ENCODE results near the gene DCUN1D3. TPM values are rescaled to one million over a fixed set of nuclear protein-coding genes. Genes with fewer than 3 reads are reported as not detected.

The DCUN1D3 gene
- total RNA-seq, 2 donors from 2014 or later = 10.0 to 13.4 TPM

DNA sequence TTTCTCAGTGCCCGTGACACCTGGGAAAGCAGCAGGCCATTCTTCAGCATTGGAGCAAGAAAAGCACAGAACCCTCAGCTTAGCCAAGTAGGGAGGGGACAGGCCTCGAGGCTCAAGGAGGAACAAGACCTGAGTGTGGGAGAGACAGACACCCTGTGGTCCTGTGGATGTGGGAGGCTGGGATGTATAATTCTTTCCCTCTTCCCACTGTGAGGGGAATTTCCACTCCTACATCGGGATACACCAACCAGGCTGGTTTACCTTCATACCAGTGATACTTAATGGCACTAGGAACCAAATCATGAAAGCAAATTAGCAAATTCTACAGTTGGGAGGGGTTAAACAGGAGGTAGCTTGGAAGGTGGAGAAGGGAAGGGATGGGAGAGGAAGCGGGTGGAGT is 42.1 kb upstream of the DCUN1D3 start:
- no peak overlapping the region for H3K4me3 ChIP-seq
- TF ChIP-seq, protein P1, sequence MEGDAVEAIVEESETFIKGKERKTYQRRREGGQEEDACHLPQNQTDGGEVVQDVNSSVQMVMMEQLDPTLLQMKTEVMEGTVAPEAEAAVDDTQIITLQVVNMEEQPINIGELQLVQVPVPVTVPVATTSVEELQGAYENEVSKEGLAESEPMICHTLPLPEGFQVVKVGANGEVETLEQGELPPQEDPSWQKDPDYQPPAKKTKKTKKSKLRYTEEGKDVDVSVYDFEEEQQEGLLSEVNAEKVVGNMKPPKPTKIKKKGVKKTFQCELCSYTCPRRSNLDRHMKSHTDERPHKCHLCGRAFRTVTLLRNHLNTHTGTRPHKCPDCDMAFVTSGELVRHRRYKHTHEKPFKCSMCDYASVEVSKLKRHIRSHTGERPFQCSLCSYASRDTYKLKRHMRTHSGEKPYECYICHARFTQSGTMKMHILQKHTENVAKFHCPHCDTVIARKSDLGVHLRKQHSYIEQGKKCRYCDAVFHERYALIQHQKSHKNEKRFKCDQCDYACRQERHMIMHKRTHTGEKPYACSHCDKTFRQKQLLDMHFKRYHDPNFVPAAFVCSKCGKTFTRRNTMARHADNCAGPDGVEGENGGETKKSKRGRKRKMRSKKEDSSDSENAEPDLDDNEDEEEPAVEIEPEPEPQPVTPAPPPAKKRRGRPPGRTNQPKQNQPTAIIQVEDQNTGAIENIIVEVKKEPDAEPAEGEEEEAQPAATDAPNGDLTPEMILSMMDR (IDR thresholded peaks at IDR 0.05) = no peak
- H3K27ac ChIP-seq = no peak overlapping the region
- H3K27me3 ChIP-seq = no peaks in the 10 kb centered on the region
- no peaks in the 10 kb centered on the region for H3K4me1 ChIP-seq
- no peaks in the 10 kb centered on the region for H3K36me3 ChIP-seq
- no peaks in the 10 kb centered on the region for H3K9me3 ChIP-seq
- no peak for DNase-seq (ENCODE audit: low spot score)

DNA sequence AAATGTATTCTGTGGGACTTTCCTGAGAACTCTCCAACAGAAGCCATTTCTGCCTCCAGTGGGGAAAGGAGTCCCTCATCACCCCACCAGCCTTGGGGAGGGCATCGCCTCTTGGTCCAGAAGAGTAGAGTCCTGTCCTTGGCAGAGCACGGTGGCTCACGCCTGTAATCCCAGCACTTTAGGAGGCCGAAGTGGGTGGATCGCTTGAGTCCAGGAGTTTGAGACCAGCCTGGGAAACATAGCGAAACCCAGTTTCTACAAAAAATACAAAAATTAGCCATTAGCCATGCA is 41.4 kb upstream of the DCUN1D3 start:
- TF ChIP-seq, protein P1 (IDR thresholded peaks at IDR 0.05) = no peak
- Histone ChIP-seq H3K9me3 (no peaks in the 10 kb centered on the region), H3K36me3 (no peaks in the 10 kb centered on the region), H3K27ac (no peak overlapping the region), H3K27me3 (no peaks in the 10 kb centered on the region), H3K4me3 (no peak overlapping the region), H3K4me1 (no peaks in the 10 kb centered on the region)
- DNase-seq (ENCODE audit: low spot score) = no peak

DNA sequence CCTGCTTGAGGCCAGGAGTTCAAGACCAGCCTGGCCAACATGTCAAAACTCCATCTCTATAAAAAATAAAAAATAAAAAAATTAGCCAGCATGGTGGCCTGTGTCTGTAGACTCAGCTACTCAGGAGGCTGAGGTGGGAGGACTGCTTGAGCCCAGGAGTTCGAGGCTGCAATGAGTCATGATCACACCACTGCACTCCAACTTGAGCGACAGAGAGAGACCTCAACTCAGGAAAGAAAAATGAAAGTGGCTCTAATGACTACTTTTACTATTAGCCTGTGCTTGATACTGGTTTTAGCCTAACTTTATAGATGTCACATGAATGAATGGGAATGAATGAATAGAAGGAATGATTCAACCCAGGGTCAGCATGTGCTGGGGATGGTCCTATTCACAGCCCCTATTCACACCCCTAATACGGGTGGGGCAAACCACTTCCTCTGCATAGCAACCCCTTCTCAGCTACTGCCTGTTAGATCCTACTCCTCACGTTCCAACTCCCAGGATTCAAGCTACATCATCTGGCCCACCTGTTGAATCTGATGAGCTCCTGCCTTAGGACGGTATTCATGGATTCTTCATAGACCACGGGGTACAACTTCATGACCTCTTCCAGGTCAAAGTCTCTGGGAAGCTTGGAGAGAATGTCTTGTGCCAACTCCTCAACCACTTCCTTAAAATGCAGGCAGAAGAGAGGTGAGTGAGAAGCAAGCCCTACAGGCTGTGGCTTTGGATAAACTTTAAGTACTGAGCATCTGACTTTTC is 40.9 kb upstream of the DCUN1D3 start:
- H3K36me3 ChIP-seq = no peaks in the 10 kb centered on the region
- no peak overlapping the region for H3K27ac ChIP-seq
- no peaks in the 10 kb centered on the region for H3K4me1 ChIP-seq
- H3K4me3 ChIP-seq = no peak overlapping the region
- no peaks in the 10 kb centered on the region for H3K9me3 ChIP-seq
- H3K27me3 ChIP-seq = no peaks in the 10 kb centered on the region
- no peak for DNase-seq (ENCODE audit: low spot score)
- TF ChIP-seq, protein P1 (IDR thresholded peaks at IDR 0.05) = no peak

DNA sequence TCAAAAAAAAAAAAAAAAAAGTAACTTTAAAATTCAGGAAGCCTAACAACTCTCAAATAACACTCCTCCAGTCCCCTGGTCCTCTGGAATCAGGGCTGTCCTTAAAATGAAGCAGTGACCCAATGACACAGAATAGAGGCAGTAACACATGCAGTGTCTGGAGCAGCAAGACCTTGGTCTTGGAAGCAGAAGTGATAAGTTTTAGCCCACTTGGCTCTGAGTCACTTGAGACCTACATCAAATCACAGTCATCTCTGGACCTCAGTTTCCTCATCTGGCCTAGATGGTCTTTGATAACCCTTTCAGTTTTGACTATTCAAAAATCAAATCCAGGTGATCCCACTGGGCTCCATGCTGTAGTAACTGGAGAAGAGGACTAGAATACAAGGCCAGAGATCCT is 39.5 kb upstream of the DCUN1D3 start:
- TF ChIP-seq, protein P1 (IDR thresholded peaks at IDR 0.05) = no peak
- no peaks in the 10 kb centered on the region for H3K9me3 ChIP-seq
- no peak overlapping the region for H3K27ac ChIP-seq
- DNase-seq (ENCODE audit: low spot score) = no peak
- no peaks in the 10 kb centered on the region for H3K4me1 ChIP-seq
- no peaks in the 10 kb centered on the region for H3K36me3 ChIP-seq
- H3K4me3 ChIP-seq = no peak overlapping the region
- H3K27me3 ChIP-seq = no peaks in the 10 kb centered on the region

DNA sequence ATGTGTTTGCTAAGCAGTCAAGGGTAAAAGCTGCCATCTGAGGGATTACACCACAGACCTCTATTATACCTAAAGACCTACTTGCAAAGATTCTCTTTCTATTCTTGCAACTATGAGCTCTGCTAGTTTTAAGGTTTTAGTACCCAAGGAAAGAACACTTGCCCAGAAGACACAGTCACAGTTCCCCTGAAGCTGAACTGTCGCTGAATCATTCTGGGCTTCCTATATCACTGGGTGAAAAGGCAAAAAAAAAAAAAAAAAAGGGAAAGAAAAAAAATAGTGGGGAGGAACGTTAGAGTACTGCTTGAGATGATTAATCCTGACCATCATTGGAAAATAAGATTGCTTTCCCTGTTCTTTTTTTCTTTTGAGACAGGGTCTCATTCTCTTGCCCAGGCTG is 38.3 kb upstream of the DCUN1D3 start:
- Histone ChIP-seq H3K27ac (no peak overlapping the region), H3K4me3 (no peak overlapping the region), H3K36me3 (no peaks in the 10 kb centered on the region), H3K27me3 (no peaks in the 10 kb centered on the region), H3K9me3 (no peaks in the 10 kb centered on the region), H3K4me1 (no peaks in the 10 kb centered on the region)
- TF ChIP-seq, protein P1 (IDR thresholded peaks at IDR 0.05) = no peak
- DNase-seq (ENCODE audit: low spot score) = no peak

DNA sequence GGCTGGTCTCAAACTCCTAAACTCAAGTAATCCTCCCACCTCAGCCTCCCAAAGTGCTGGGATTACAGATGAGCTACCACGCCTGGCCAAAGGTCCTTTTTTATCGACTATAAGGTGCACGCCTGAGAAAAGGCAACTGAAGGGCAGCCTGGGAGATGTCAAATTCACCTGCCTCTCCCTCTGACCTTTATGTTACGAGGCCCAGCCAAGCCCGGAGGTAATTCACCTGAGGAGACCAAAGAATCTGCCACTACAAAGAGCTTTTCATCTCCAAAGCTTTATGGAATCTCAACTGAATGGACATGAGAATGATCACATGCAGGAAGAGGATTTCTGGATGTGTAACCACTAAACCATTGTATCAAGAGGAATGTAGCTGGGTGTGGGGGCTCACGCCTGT is 37.6 kb upstream of the DCUN1D3 start:
- H3K9me3 ChIP-seq = no peaks in the 10 kb centered on the region
- no peak overlapping the region for H3K4me3 ChIP-seq
- no peaks in the 10 kb centered on the region for H3K27me3 ChIP-seq
- H3K27ac ChIP-seq = no peak overlapping the region
- H3K4me1 ChIP-seq = no peaks in the 10 kb centered on the region
- TF ChIP-seq, protein P1 (IDR thresholded peaks at IDR 0.05) = no peak
- DNase-seq (ENCODE audit: low spot score) = no peak
- H3K36me3 ChIP-seq = no peaks in the 10 kb centered on the region

All from right atrium auricular region (tissue), 2 donors.